Cardiac muscle cell (in vitro differentiated cells and primary cell): ENCODE measurements around the gene IFNLR1. TPM values are rescaled to one million over a fixed set of nuclear protein-coding genes. Genes with fewer than 3 reads are reported as not detected.

Experiments
- DNase-seq, 2 donors: peaks; one replicate each; pipeline versions ENCODE4 v3.0.0 to v3.0.0-alpha.2; 2010 to 2017; ENCODE audit warnings: low read depth in 1 of 2, low spot score in 1 of 2
- H3K27ac ChIP-seq: fragments of 200-600 bp; sonication (generic); 2 replicates; pipeline ENCODE4 v1.5.1; 2016
- H3K27me3 ChIP-seq: fragments of 200-600 bp; sonication (generic); 2 replicates; pipeline ENCODE4 v1.6.0; 2016; ENCODE audit warnings: control low read depth
- H3K36me3 ChIP-seq: fragments of 200-600 bp; sonication (generic); 2 replicates; pipeline ENCODE4 v1.5.1; 2016; ENCODE audit warnings: control low read depth
- H3K4me1 ChIP-seq: fragments of 200-600 bp; sonication (generic); 2 replicates; pipeline ENCODE4 v1.8.1; 2017; ENCODE audit warnings: low read depth, mild to moderate bottlenecking, mixed run types
- H3K4me3 ChIP-seq: fragments of 200-600 bp; sonication (generic); 2 replicates; pipeline ENCODE4 v1.5.1; 2016; ENCODE audit warnings: mild to moderate bottlenecking
- H3K9me3 ChIP-seq: fragments of 200-600 bp; sonication (generic); 2 replicates; pipeline ENCODE4 v1.5.1; 2017; ENCODE audit warnings: low read depth, mild to moderate bottlenecking, control low read depth
- CTCF ChIP-seq: IDR thresholded peaks from 2 replicates; pipeline ENCODE4 v1.5.1; 2012; ENCODE audit warnings: low read depth, mild to moderate bottlenecking, low read length
- polyA plus RNA-seq: library from polyadenylated mRNA; unstranded; fragments of >200 nt; fragmentation: Nextera tagmentation; extraction: Ambion mirVana; gene quantifications from 2 replicates; pipeline ENCODE4 v1.2.1, GENCODE V29; 2016
- total RNA-seq: library from RNA; depleted of rRNA; stranded (reverse); fragments of >200 nt; gene quantifications from 2 replicates; pipeline ENCODE4 v1.2.3, GENCODE V29; 2016

The IFNLR1 gene
- total and polyA plus RNA-seq, 2 experiments from 2014 or later, result 3.9 to 15.2 TPM

- no peaks in the 10 kb centered on the region for H3K36me3 ChIP-seq
- no peaks in the 10 kb centered on the region for H3K27me3 ChIP-seq
- DNase-seq, result no peak
- no peak overlapping the region for H3K27ac ChIP-seq
- H3K4me3 ChIP-seq, result no peak overlapping the region
- TF ChIP-seq CTCF, result no peak
- no peaks in the 10 kb centered on the region for H3K9me3 ChIP-seq
- no peaks in the 10 kb centered on the region for H3K4me1 ChIP-seq
Observed at GRCh38 chr1:24221246-24221645, 34.2 kb upstream of the IFNLR1 start.

- DNase-seq, result peak in 1 of 2 donors; percentile 20
- no peak overlapping the region for H3K4me3 ChIP-seq
- no peak overlapping the region for H3K27ac ChIP-seq
- no peaks in the 10 kb centered on the region for H3K36me3 ChIP-seq
- no peaks in the 10 kb centered on the region for H3K9me3 ChIP-seq
- no peaks in the 10 kb centered on the region for H3K27me3 ChIP-seq
- no peaks in the 10 kb centered on the region for H3K4me1 ChIP-seq
- TF ChIP-seq CTCF, result no peak
Observed at GRCh38 chr1:24216276-24217074, 29.4 kb upstream of the IFNLR1 start.

- no peak for TF ChIP-seq CTCF
- no peaks in the 10 kb centered on the region for H3K9me3 ChIP-seq
- H3K27ac ChIP-seq, result no peak overlapping the region
- H3K4me3 ChIP-seq, result no peak overlapping the region
- no peaks in the 10 kb centered on the region for H3K27me3 ChIP-seq
- H3K4me1 ChIP-seq, result no peaks in the 10 kb centered on the region
- H3K36me3 ChIP-seq, result no peaks in the 10 kb centered on the region
- DNase-seq, result peak in 1 of 2 donors; percentile 51
Observed at GRCh38 chr1:24215226-24215814, 28.2 kb upstream of the IFNLR1 start.

- DNase-seq, result no peak
- Histone ChIP-seq H3K9me3 (no peaks in the 10 kb centered on the region), H3K4me1 (no peaks in the 10 kb centered on the region), H3K27me3 (no peaks in the 10 kb centered on the region), H3K4me3 (no peak overlapping the region), H3K27ac (no peak overlapping the region), H3K36me3 (no peaks in the 10 kb centered on the region)
- TF ChIP-seq CTCF, result no peak
Observed at GRCh38 chr1:24212376-24212775, 25.3 kb upstream of the IFNLR1 start.

- Histone ChIP-seq H3K27me3 (no peaks in the 10 kb centered on the region), H3K4me3 (no peak overlapping the region), H3K36me3 (no peaks in the 10 kb centered on the region), H3K4me1 (no peaks in the 10 kb centered on the region), H3K27ac (no peak overlapping the region), H3K9me3 (no peaks in the 10 kb centered on the region)
- TF ChIP-seq CTCF, result no peak
- DNase-seq, result no peak
Observed at GRCh38 chr1:24210195-24210627, 23.1 kb upstream of the IFNLR1 start.
